ENCODE results near the gene PGGHG.
"Not testable (repeated sequence)": the region's sequence is repeated elsewhere in the genome, so short reads cannot be mapped to it uniquely, and the experiment has no call there.

Gene PGGHG

GRCh38 chr11:316031-316701, 27.2 kb downstream of the PGGHG start:
- no peak for DNase-seq

- no peak for DNase-seq
These were observed 28.0 kb downstream of the PGGHG start for GRCh38 chr11:316891-317301.

- not testable (repeated sequence) for DNase-seq
These were observed 28.9 kb downstream of the PGGHG start for GRCh38 chr11:317668-318404.

GRCh38 chr11:318405-319120, 29.6 kb downstream of the PGGHG start:
- DNase-seq, result not testable (repeated sequence)

DNA sequence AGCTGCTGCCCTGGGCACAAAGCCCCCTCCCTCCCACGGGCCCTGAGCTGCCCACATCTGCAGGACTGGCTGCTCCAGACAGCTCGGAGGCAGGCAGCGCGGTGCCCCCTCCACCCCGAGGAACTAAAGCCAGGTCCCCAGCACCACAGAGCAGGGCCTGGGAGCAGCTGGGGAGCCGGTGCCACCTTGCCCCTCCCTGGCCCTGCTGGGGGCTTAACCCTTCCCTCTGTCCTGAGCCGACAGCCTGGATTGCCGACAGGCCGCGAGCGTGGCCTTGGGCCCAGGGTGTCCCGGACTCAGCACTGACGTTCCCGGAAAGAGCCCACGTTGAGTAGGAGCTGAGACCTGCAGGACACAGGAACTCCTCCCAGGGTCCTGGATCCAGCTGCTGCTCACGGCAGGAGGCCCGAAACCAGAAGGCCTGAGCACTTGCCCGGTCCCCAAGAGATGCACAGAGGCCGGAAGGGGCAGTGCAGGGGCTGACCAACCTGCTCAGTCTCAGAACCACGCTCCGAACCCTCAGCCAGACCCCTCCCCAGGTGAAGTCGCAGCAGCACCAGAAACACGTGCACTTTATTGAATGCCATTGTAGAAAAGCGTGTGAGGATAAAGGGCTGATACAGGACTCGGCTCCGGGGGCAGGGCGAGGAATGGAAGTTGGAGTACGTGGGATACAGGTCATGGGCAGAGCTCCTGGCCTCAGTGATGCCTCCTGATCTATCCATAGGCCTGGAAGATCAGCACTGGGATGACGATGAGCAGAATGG, 30.4 kb downstream of the PGGHG start:
- not testable (repeated sequence) for DNase-seq

DNA sequence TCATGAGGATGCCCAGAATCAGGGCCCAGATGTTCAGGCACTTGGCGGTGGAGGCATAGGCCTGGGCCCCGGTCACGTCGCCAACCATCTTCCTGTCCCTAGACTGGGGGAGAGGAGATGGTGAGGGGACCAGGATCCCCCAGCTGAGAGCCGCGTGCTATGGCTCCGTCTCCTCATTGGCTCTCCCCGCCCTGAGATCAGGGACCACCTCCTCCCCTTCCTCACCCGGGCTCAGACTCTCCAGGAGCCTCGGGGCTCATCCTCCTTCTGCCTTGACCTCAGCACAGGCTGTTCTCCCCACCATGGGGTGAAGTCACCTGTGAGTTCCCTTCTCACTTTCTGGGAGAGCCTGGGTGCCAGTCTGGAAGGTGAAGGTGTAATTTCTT, 31.0 kb downstream of the PGGHG start:
- DNase-seq, result not testable (repeated sequence)

GRCh38 chr11:324156-324555, 35.2 kb downstream of the PGGHG start:
- no peak for DNase-seq

GRCh38 chr11:324593-325517, 35.9 kb downstream of the PGGHG start:
- DNase-seq, result not testable (repeated sequence)

GRCh38 chr11:325796-326591, 37.1 kb downstream of the PGGHG start:
- DNase-seq, result no peak

GRCh38 chr11:326592-326841, 37.6 kb downstream of the PGGHG start:
- DNase-seq, result no peak

DNA sequence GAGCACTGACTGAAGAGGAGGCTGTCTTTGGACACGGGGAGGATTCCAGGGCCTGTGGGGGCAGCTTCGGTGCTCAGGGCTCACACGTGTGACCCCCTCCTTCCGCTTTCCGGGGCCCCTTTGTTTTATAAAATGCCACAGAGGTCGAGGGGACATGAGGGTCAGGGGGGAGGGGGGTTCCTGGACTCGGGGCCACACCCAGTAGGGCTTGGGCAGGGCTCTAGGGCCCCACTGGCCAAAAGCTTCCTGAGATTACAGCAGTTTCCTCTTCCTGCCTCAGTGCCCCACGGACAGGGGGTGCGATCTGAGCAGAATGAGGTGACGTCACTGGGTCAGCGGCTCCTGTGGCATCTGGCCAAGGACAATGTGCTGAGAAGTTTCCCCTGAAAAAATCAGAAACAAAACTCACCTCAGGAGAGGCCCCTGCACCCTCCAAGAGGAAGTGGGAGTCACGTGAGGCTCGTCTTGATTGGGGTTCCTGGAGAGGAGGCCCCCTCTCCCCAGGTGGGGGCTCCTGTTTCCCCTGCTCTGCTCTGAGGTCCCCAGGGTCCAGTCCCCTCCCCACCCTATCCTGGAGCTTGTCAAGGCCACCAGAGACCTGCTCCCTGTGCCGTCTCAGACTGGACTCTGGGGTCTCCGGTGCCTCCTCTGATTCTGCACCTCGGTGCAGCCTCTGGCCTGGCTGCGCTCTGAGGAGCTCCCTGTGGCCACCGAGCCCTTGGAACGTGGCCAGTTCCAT, 38.1 kb downstream of the PGGHG start:
- DNase-seq, result peak; percentile 1

DNA sequence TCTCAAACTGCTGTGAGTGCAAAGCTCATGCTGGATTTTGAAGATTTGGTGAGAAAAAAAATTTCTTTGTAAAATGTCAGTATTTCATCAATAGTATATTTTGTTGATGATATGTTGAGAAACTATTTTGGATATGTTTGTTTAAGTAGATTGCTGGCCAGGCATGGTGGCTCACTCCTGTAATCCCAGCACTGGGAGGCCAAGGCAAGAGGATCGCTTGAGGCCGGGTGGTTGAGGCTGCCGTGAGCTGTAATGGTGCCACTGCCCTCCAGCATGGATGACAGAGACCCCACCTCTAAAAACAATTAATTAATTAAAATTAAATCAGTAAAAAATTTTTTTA, 38.6 kb downstream of the PGGHG start:
- DNase-seq, result no peak

DNA sequence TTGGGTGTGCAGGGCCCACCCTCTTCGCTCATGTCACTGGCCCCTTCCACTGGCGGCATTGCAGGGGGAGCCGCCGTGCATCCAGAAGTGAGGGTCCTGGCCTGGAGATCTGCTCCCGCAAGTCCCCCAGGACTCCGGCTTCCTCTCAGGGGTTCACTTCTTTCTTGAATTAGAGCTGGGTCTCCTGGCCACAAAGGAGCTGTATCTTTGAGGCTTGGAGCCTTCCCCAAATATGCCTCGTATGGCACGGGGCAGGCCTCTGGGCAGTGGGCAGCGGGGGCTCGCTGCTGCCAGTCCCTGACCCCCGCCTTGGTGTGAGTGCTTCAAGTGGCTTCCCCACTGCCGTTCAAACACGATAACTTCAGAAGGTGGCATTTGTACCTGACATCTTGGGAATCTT, 39.1 kb downstream of the PGGHG start:
- no peak for DNase-seq

- not testable (repeated sequence) for DNase-seq
These were observed 39.7 kb downstream of the PGGHG start for GRCh38 chr11:328516-329100.

- DNase-seq, result no peak
These were observed 40.9 kb downstream of the PGGHG start for GRCh38 chr11:329886-330253.

GRCh38 chr11:330307-330693, 41.4 kb downstream of the PGGHG start:
- DNase-seq, result no peak

DNA sequence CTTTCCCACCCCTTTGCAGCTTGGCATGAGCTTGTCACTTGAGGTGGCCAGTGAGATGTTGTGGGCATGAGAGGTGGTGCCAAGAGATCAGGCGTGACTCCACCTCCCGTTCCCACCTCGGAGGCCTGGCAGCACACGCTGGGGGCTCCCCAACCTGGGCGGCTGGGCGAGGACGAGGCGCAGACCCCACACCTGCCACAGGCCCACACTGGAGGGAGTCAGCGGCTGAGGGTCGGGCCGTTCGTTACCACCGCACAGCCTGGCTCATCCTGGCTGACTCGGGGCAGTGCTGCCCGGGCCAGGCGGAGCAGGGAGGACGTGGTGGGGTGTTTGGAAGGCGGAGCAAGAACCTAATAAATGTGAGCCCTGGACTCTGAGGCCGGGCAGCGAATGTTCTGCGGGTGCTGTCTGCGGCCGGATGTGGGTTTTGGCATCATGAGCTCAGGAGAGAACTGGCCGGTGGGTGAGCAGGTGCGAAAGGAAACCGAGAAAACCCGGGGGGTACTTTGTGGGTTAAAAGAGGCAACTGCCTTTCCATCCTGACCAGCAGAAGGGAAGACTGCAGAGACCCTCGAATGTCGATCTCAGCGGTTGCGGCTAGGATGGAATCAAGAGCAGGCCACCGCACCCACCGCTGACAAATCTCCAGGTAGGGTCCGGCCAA, 41.9 kb downstream of the PGGHG start:
- no peak for DNase-seq

DNA sequence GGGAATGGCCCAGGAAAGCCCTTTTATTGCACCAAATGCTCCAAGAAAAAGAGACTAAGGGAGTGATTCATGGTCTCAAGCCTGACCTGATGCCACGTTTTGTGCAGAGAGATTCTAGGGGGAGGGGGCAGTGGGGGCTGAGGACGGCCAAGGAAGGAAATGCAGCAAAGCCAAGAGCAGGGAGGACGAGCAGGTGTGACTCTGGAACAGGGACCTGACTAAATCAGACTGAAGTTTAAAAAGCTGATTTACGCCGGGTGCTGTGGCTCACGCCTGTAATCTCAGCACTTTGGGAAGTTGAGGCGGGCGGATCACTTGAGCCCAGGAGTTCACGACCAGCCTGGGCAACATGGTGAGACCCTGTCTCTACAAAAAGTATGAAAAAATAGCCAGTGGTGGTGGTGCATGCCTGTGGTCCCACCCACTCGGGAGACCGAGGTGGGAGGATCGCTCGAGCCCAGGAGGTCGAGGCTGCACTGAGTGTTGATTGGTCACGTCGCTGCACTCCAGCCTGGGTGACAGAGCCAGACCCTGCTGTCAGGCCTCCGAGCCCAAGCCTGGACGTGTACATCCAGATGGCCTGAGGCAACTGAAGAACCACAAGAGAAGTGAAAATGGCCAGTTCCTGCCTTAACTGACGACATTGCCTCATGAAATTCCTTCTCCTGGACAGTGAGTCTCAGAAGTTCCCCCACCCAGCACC, 42.6 kb downstream of the PGGHG start:
- no peak for DNase-seq

Data from NCI-H2029 (cell line).